K562 (cell line): ENCODE results near the gene PLXNB1. TPM values are rescaled to one million over a fixed set of nuclear protein-coding genes. Genes with fewer than 3 reads are reported as not detected.

ENCODE experiments used
- E2F6 ChIP-seq, 2 experiments: IDR thresholded peaks; 2 replicates each; pipeline ENCODE4 v1.6.1; 2011; ENCODE audit warnings: borderline replicate concordance in 1 of 2, control low read depth in 1 of 2, low read depth in 1 of 2, low read length in 1 of 2, mild to moderate bottlenecking in 1 of 2, mixed read lengths in 1 of 2, moderate library complexity in 1 of 2; ENCODE audit not compliant: insufficient read depth in 1 of 2, insufficient read length in 1 of 2, poor library complexity in 1 of 2, severe bottlenecking in 1 of 2; ENCODE audit errors: extremely low read depth in 1 of 2
- HMG20A ChIP-seq: fragments of 450-650 bp; formaldehyde crosslinking; conservative IDR thresholded peaks from 2 replicates; pipeline ENCODE4 v1.4.0; 2020; ENCODE audit warnings: mild to moderate bottlenecking, mixed read lengths
- KAT7 ChIP-seq: sonication (generic); formaldehyde crosslinking; IDR thresholded peaks from 2 replicates; pipeline ENCODE4 v1.8.0; 2022; ENCODE audit warnings: missing genetic modification reagents, mild to moderate bottlenecking, borderline replicate concordance
- KHSRP ChIP-seq: fragments of 450-650 bp; IDR thresholded peaks from 2 replicates; pipeline ENCODE4 v1.6.1; 2017
- NFIX ChIP-seq: fragments of 250-450 bp; sonication (Bioruptor Pico); IDR thresholded peaks from 2 replicates; pipeline ENCODE4 v1.4.0; 2020; ENCODE audit warnings: low read depth, mild to moderate bottlenecking, moderate library complexity
- PPARD ChIP-seq: fragments of 250-450 bp; sonication (Bioruptor Pico); IDR thresholded peaks from 2 replicates; pipeline ENCODE4 v1.8.0; 2022; ENCODE audit warnings: inconsistent platforms, mild to moderate bottlenecking, moderate library complexity
- RBM25 ChIP-seq: fragments of 200-400 bp; formaldehyde crosslinking; IDR thresholded peaks from 2 replicates; pipeline ENCODE4 v1.6.1; 2018; ENCODE audit warnings: low read length, low read depth, moderate library complexity; ENCODE audit not compliant: severe bottlenecking
- RERE ChIP-seq: sonication (generic); formaldehyde crosslinking; IDR thresholded peaks from 2 replicates; pipeline ENCODE4 v1.8.0; 2023; ENCODE audit warnings: missing genetic modification reagents, mild to moderate bottlenecking, borderline replicate concordance
- SAFB2 ChIP-seq: fragments of 200-400 bp; formaldehyde crosslinking; IDR thresholded peaks from 2 replicates; pipeline ENCODE4 v1.6.1; 2018; ENCODE audit warnings: borderline replicate concordance, low read length, low read depth, moderate library complexity; ENCODE audit not compliant: severe bottlenecking
- SNAPC5 ChIP-seq: fragments of 250-450 bp; sonication (Bioruptor Pico); IDR thresholded peaks from 2 replicates; pipeline ENCODE4 v1.8.0; 2021; ENCODE audit warnings: moderate library complexity, mild to moderate bottlenecking, inconsistent platforms
- SNRNP70 ChIP-seq: fragments of 200-400 bp; formaldehyde crosslinking; optimal IDR thresholded peaks from 2 replicates; pipeline ENCODE3; 2017; ENCODE audit warnings: low read depth, low read length
- STAT6 ChIP-seq: sonication (generic); formaldehyde crosslinking; IDR thresholded peaks from 2 replicates; pipeline ENCODE4 v1.8.1; 2023; ENCODE audit warnings: mild to moderate bottlenecking, missing genetic modification reagents
- THRB ChIP-seq: fragments of 450-650 bp; formaldehyde crosslinking; conservative IDR thresholded peaks from 2 replicates; pipeline ENCODE4 v1.4.0; 2022; ENCODE audit warnings: mild to moderate bottlenecking, missing genetic modification characterization
- ZBTB8A ChIP-seq: fragments of 450-650 bp; IDR thresholded peaks from 2 replicates; pipeline ENCODE4 v1.6.1; 2018; ENCODE audit warnings: mild to moderate bottlenecking, moderate library complexity; ENCODE audit not compliant: partially characterized antibody
- ZNF232 ChIP-seq: sonication (generic); formaldehyde crosslinking; IDR thresholded peaks from 2 replicates; pipeline ENCODE4 v1.8.0; 2022; ENCODE audit warnings: mild to moderate bottlenecking, missing genetic modification reagents
- polyA plus RNA-seq, 8 experiments: library from polyadenylated mRNA; depleted of rRNA in 4 of 8; stranded (reverse) in 5 of 8; unstranded in 3 of 8; fragments of >200 nt; fragmentation: Nextera tagmentation in 2 of 8; fragmentation: Illumina TruSeq in 1 of 8; extraction: Ambion mirVana in 2 of 8; extraction: Trizol in 1 of 8; gene quantifications; 2 replicates each; pipeline versions ENCODE4 v1.2.1 to v1.2.3, GENCODE V29; 2011 to 2014; ENCODE audit warnings: inconsistent platforms in 1 of 8, missing spikeins in 1 of 8
- total RNA-seq, 7 experiments: library from RNA; depleted of rRNA in 6 of 7; stranded (reverse); fragments of >200 nt in 6 of 7; fragmentation: Illumina TruSeq in 2 of 7; extraction: Trizol in 2 of 7; gene quantifications; 2 replicates each; pipeline versions ENCODE4 v1.2.1 to v1.2.3, GENCODE V29; 2011 to 2021; ENCODE audit warnings: low replicate concordance in 1 of 7

The PLXNB1 gene
- total and polyA plus RNA-seq, 9 of the 15 experiments (the other 6 are each of a cell fraction or from before 2014, with no cell fraction given) = 0.17 to 17.4 (median 6.0) TPM

GRCh38 chr3:48439820-48440589 lies 10.1 kb upstream of the PLXNB1 start, which contains the start of the genes CCDC51 and TMA7 (continued):
- no peak for TF ChIP-seq SAFB2
- no peak for TF ChIP-seq KHSRP
- no peak for TF ChIP-seq SNAPC5
- no peak for TF ChIP-seq STAT6
- TF ChIP-seq KAT7 (CRISPR knock-in tag) = no peak
- TF ChIP-seq RBM25 = no peak
- no peak for TF ChIP-seq ZNF232 (CRISPR knock-in tag)
- no peak for TF ChIP-seq RERE (CRISPR knock-in tag)
- TF ChIP-seq SNRNP70 = no peak
- TF ChIP-seq ZBTB8A = no peak
- no peak for TF ChIP-seq PPARD (CRISPR knock-in tag)
- no peak for TF ChIP-seq HMG20A
- TF ChIP-seq E2F6 (IDR thresholded peaks at IDR 0.05; ENCODE audit: borderline replicate concordance in 1 of 2, extremely low read depth in 1 of 2, insufficient read depth in 1 of 2, insufficient read length in 1 of 2, low read depth in 1 of 2, low read length in 1 of 2, poor library complexity in 1 of 2, severe bottlenecking in 1 of 2) = peak; percentile 74 to 86
- TF ChIP-seq NFIX (CRISPR knock-in tag) = no peak
- TF ChIP-seq THRB (CRISPR knock-in tag) = no peak
